HG02798 (cell line): ENCODE data around the gene CFAP97.
"Not testable (repeated sequence)": the region's sequence is repeated elsewhere in the genome, so short reads cannot be mapped to it uniquely, and the experiment has no call there.

Source experiments
- ATAC-seq: cut with Tn5 transposase; IDR thresholded peaks from one replicate; pipeline ENCODE4 v1.9.1; 2021; ENCODE audit warnings: mild to moderate bottlenecking; ENCODE audit not compliant: unreplicated experiment, poor library complexity

Gene CFAP97

GRCh38 chr4:185144601-185145240 is 59.1 kb downstream of the CFAP97 start:
- no peak for ATAC-seq

GRCh38 chr4:185143601-185143969 is 60.2 kb downstream of the CFAP97 start:
- peak; percentile 24 for ATAC-seq

GRCh38 chr4:185142912-185143600 is 60.7 kb downstream of the CFAP97 start, which contains the start of gene SLC25A4:
Gene SLC25A4 (plus strand): TSS chr4:185143266. CDS start chr4:185143373, 107 bp downstream.
- peak; percentile 97 for ATAC-seq

- no peak for ATAC-seq
These were observed 61.3 kb downstream of the CFAP97 start for GRCh38 chr4:185142564-185142911.

GRCh38 chr4:185141777-185142176 is 62.0 kb downstream of the CFAP97 start:
- no peak for ATAC-seq

- no peak for ATAC-seq
These were observed 64.1 kb downstream of the CFAP97 start for GRCh38 chr4:185139736-185140135.

- no peak for ATAC-seq
These were observed 65.6 kb downstream of the CFAP97 start for GRCh38 chr4:185138161-185138560.

- no peak for ATAC-seq
These were observed 66.4 kb downstream of the CFAP97 start for GRCh38 chr4:185137233-185137925.

GRCh38 chr4:185134307-185134869 is 69.4 kb downstream of the CFAP97 start:
- peak; percentile 64 for ATAC-seq

GRCh38 chr4:185128272-185129119 is 75.3 kb downstream of the CFAP97 start:
- ATAC-seq = no peak

GRCh38 chr4:185127021-185127925 is 76.5 kb downstream of the CFAP97 start:
- no peak for ATAC-seq

- no peak for ATAC-seq
These were observed 79.8 kb downstream of the CFAP97 start for GRCh38 chr4:185124006-185124405.

GRCh38 chr4:185122681-185123345 is 81.0 kb downstream of the CFAP97 start:
- ATAC-seq = peak; percentile 87

- ATAC-seq = no peak
These were observed 83.2 kb downstream of the CFAP97 start for GRCh38 chr4:185120631-185120946.

GRCh38 chr4:185119927-185120630 is 83.7 kb downstream of the CFAP97 start:
- ATAC-seq = no peak

GRCh38 chr4:185119467-185119866 is 84.3 kb downstream of the CFAP97 start:
- ATAC-seq = not testable (repeated sequence)

GRCh38 chr4:185118876-185119275 is 84.9 kb downstream of the CFAP97 start:
- no peak for ATAC-seq

- no peak for ATAC-seq
These were observed 86.4 kb downstream of the CFAP97 start for GRCh38 chr4:185117300-185117934.
